HL-60/S4 treated with phorbol 12-myristate 13-acetate at 8.2 ng/mL for 4 days and 3 days (cell line): Measurements from ENCODE around the gene OMA1.

Experiments used
- in situ Hi-C: fragments of 300-500 bp; cut with MboI; formaldehyde crosslinking; loops from 2 replicates; pipeline ENCODE4 v1.15.0; 2022; ENCODE audit warnings: low sequenced_read_pairs

Gene OMA1

GRCh38 chr1:58465825-58466629 is 80.5 kb downstream of the OMA1 start:
- in situ Hi-C loops: no loop called here

DNA sequence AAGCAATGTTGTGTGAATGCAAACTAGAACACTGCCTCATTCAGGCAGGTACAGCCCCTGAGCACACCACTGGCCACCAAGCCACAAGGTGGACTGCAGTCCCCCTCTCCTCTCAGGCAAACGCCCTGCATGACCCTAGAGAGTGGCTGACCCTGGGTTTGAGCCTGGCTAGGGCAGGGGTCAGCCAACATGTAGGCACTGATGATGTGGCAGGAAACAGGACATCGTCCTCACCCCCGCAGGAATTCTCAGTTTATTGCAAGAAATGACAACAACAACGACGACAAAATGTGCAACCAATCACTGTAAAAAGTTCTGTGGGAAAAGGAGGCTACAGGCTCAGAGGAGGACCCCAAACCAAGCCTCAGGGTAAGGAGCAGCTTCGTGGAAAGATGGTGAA is 81.3 kb downstream of the OMA1 start:
- in situ Hi-C loops: no loop called here

DNA sequence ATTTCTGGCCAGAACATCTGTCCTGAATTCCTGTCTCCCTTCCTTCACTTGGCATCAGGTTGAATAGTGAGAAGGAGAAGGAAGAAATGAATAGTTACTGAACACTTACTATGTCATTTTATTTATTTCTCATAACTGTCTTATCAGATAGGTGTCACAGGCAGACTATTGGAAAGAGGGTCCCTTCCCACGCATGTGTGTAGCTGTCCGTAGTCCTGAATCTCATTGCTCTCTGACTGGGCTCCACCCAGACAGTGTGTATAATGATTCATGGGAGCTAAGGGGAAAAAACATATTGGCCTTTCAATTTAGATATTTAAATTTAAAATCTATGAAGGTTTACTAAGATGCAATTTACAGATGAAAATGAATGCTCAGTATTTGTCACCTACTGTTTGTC is 86.1 kb downstream of the OMA1 start:
- in situ Hi-C loops: no loop called here

DNA sequence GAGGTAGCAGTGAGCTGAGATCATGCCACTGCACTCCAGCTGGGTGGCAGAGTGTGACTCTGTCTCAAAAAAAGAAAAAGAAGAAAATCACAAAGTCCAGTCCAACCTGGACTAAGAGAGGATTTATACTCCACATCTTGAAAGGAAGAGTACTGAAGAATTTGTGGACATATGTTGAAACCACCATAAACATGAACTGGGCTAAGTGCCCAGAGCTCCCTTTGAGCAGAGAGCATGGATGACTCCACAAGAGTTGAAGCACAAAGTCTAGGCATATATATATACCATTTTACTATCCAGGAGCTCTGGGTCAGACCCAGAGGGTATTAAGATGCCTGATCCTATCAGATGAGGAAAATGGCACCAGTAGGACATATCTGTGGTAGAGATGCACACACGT is 86.6 kb downstream of the OMA1 start:
- in situ Hi-C loops: no loop called here

DNA sequence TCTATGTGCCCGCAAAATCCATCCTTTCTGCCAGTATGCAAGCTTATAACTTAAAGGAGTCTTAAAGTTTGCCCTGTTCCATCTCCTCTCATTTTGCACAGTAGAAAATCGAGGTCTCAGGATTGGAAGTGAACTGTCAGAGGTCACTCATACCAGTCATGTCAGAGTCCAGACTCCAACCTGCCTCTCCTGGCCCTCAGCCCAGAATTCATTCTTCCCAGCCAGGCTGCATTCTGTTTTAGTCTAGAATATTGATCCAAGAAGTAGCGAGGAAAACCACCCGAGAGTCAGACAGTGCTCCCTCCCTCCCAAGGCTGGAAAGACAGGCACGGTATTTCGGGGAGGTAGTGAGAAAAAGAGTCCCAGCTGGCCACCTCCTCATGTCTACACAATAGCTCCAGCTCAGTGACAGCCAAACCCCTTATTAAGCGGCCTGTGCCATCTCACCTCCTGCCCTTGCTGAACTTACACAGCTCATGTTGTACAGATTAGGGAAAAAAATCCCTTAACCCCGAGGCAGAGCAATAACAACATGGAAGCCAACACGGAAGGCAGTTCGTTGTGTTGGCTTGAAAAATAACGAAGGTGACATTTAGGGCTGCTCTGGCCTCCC is 89.4 kb downstream of the OMA1 start:
- in situ Hi-C loops: no loop called here

DNA sequence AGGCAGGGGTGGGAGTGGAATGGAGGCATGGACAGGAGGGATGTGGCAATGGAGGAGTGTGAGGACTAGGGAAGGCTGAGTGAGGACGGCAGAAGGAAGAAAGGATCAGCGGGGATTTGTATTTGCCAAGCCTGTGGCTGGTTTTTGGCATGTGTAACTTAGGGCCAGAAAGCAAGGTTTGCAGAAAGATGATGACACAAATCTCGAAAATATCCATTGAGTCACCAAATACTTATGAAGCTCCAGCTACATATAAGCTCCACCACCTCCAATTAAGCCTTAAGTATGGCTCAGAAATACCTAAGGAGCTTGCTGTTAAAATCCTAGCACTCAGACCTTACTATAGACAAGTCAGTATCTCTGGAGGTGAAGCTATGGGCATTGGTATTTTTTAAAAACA is 90.1 kb downstream of the OMA1 start:
- in situ Hi-C loops: no loop called here

DNA sequence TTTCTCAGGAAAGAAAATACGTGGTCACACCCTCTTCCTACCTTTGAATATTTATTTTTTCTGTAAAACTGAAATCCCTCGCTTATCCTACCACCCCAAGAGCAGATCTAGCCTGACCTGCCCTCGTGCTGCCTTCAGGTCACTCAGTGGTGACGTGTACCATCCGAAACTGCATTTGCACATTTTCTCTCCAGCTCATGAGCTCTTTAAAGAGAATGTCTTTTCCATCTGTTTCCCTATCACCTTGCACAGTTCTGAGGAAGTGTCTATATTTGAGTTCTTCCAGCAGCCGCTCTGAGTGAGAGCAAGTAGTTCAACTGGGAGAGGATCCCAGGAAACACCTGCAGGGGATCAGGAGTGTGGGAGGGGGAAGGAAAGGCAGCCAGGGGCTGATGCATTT is 91.7 kb downstream of the OMA1 start:
- in situ Hi-C loops: no loop called here

GRCh38 chr1:58454385-58454784 is 92.1 kb downstream of the OMA1 start:
- in situ Hi-C loops: no loop called here

DNA sequence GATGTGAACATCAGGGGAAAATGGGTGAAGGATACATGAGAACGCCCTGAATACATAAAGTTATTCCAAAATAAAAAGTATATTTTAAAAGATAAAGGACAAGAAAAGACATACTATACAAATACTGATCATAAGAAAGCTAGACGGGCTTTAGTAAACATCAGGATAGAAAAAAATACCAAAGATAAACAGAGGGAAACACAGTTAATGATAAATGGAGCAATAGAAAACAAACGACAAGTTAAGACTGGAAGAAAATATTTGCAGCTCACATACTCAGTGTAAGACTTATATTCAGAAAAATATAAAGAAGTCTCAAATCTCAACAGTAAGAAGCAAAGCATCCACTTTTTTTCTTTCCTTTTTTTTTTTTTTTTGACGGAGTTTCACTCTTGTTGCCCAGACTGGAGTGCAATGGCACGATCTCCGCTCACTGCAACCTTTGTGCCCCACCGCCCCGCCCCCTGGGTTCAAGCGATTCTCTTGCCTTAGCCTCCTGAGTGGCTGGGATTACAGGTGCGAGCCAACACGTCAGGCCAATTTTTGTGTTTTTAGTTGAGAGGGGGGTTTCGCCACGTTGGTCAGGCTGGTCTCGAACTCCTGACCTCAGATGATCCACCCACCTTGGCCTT is 94.8 kb downstream of the OMA1 start:
- in situ Hi-C loops: no loop called here

DNA sequence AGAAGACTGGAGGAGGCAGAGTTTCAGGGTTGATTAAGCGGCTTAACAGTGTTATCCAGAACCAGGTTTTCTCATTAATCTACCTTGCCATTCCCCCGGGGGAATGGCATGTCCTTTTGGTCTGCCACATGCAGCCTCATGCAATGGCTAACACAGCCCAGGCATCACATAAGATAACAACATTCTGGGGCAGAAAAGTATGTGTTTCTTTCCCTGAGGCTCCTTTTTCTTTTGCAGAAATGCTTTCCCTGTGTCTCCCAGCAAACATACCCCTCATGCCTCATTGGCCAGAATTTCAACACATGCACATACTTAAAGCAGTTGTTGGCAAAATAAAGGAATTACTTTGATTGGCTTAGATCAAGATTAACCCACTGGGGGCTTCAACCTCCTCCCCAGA is 98.6 kb downstream of the OMA1 start:
- in situ Hi-C loops: no loop called here

DNA sequence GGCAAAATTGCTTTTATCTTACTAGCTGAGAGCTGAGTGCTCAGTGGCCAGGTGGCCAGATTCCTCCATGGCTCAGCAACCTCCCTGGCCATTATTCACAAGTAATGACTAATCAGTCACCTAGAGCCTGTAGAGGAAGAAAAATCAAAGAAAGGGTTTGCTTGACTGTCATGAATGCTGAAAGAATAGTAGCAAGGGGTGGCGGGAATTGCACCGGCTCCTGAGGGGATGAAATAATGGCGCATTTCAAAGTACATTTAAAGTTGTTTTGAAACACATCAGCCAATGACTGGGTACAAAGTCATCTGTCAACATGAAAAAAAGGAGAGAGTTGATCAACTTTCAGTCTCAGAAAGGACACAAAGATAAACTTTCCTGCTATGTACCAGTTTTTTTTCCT is 99.5 kb downstream of the OMA1 start:
- in situ Hi-C loops: no loop called here

DNA sequence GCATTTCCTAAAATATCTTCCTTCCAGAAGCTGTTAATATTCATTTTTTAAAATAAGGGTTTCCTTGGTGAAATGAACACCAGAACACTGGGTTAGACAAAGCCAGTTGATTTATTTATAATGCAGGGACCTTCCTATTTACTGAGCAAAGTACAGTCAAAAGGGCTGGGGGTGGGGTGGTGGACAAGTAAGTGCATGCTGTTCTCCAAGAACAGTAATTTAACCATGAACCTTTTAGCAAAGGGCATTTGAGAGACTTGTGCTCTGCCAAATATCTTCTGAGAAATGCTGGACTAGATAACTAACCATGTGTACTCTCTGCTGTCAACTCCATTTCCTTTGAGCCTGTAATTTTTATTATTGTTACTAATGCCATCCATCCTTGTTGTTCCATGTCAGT is 100.2 kb downstream of the OMA1 start:
- in situ Hi-C loops: no loop called here

GRCh38 chr1:58443986-58444868 is 102.3 kb downstream of the OMA1 start:
- in situ Hi-C loops: no loop called here

DNA sequence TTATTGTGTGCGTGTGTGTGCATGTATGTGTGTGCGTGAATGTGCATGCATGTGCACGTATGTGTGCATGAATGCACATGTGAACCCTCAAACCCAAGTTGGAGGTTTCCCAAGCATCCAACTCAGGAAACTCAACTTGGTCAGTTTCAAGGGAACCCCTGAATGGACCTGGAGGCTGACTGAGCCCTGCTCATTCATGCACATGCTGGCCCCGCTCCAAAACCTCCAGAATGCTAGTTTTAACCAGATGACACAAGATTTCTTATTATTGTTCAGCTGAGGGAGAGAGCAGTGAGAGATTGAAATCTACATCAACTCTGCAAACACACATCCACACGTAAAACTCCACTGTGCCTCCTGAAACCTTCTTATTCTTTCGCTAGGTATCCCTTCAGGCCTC is 104.4 kb downstream of the OMA1 start:
- in situ Hi-C loops: no loop called here

GRCh38 chr1:58441699-58442098 is 104.8 kb downstream of the OMA1 start:
- in situ Hi-C loops: no loop called here

DNA sequence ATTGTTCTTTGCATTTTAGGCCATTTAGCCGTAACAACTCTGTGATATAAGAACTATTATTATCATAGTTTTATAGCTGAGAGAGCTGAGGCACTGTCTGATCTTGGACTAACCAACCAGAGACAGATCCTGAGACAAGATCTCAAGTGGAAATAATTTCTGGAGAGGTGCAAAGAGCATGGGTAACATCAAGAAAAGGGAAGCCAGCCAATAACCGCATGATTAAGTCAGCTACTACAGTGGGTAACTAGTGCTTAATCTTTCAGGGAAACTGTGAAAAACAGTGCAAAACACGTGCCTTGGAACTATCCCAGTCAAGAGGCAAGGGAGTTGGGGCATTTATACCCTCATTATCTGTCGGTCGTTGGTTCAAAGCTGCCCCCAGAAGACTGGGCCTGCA is 105.8 kb downstream of the OMA1 start:
- in situ Hi-C loops: no loop called here

DNA sequence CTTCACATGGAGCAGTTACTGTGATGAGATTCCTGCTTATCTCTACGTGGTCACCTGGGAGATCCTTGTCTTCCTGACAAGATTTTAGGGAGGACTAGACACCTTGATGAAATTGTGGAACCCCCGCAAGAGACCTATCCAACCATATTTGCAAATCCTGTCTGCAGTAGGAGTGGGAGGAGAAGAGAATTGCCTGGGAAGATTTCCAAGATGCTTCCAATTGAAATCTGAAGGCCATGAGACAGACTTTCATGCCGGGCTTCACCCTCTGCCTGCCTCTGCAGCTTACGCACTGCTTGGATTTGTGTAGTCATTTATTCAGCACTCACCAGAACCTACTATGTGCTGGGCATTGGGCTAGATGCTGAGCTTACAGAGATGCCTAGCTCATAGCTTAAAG is 106.6 kb downstream of the OMA1 start:
- in situ Hi-C loops: no loop called here

DNA sequence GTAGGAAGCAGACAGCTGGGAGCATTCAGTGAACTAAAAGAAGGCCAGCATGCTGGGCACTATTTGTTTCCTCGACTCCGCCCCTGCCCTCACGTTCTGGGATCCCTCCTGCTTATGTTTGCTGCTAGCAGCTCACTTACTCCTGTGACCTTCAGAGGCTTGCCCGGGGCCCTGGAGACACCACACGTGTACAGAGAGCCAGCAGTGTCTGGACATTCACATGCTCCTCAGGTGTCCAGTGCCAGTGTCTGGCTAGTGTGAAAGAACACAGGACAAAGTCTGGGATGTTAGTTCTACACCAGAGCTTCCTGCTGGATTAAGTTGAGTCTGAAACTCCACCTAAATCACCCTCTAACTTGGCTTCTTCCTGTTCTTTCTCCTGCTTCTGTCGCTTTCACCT is 108.1 kb downstream of the OMA1 start:
- in situ Hi-C loops: no loop called here

DNA sequence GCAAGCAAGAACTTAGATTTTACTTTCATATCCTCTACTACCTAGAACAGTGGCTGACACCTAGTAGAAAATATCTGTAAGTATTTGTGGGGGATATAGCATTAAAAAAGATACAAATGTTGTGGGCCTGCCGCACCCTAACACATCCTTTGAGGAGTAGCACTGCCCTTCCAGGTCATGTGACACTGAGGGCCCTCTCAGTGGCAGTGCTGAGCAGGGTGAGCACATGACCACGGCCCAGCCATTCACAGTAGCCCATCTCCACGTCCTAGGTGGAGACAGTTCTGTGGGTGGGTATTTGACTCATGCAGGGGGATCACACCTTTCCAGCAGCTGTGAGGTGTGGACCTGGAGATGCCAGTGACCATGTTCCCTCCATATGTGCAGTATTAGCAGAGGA is 108.9 kb downstream of the OMA1 start:
- in situ Hi-C loops: no loop called here

DNA sequence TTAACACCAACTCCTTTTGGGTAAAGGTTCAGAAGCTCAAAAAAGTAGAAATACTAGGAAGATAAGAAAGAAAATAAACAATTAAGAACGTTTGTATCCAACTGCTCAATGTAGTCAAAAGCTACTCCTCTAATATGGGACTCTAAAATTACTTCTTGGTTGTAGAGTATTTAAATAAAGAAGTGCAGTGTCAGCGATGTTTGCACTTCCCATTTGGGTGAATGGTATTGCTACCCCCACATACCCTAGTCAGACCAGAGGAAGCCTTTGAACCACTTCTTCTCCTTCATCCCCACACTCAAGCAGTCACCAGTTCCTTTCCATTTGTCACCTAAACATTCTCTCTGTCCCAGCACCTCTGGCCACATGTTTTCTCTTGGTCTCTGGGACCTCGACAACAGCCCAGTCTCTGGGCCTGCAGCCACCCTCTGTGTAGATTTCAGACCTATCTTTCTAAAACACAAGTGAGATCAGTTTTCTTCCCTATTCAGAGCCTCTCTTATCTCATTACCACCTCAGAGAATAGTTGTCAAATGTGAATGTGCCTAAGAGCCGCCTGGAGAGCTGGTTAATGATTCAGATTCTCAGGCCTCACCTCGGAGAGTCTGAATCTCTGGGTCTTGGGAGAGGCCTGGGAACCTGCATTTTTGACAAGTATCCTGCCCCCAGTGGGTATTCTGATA is 109.8 kb downstream of the OMA1 start:
- in situ Hi-C loops: no loop called here

GRCh38 chr1:58435376-58435775 is 111.2 kb downstream of the OMA1 start:
- in situ Hi-C loops: no loop called here
